Loucy (cell line): Measurements from ENCODE around the gene BACH2.

Experiments
- H2AFZ ChIP-seq: fragments of 200-600 bp; sonication (generic); 2 replicates; pipeline ENCODE4 v1.6.0; 2016; ENCODE audit warnings: antibody characterized with exemption, mild to moderate bottlenecking, low read length, moderate library complexity
- H3F3A ChIP-seq: fragments of 200-600 bp; 2 replicates; pipeline ENCODE4 v1.6.0; 2016; ENCODE audit warnings: antibody characterized with exemption, low read depth, mild to moderate bottlenecking
- H3K27me3 ChIP-seq: fragments of 200-600 bp; sonication (generic); 2 replicates; pipeline ENCODE4 v1.6.1; 2014; ENCODE audit warnings: low read length, mild to moderate bottlenecking; ENCODE audit not compliant: insufficient read depth, poor library complexity, severe bottlenecking
- H3K36me3 ChIP-seq: fragments of 200-600 bp; sonication (generic); 2 replicates; pipeline ENCODE4 v1.6.1; 2016; ENCODE audit warnings: low read length; ENCODE audit not compliant: insufficient read depth
- H3K4me1 ChIP-seq: fragments of 200-600 bp; sonication (generic); 2 replicates; pipeline ENCODE4 v1.5.1; 2014; ENCODE audit warnings: low read length, mild to moderate bottlenecking; ENCODE audit not compliant: insufficient read depth, poor library complexity, severe bottlenecking
- H3K4me2 ChIP-seq: fragments of 200-600 bp; sonication (generic); 2 replicates; pipeline ENCODE4 v1.6.0; 2014; ENCODE audit warnings: antibody characterized with exemption, low read length, low read depth, mild to moderate bottlenecking; ENCODE audit not compliant: poor library complexity, severe bottlenecking
- H3K4me3 ChIP-seq: fragments of 200-600 bp; sonication (generic); 2 replicates; pipeline ENCODE4 v1.5.1; 2014; ENCODE audit warnings: low read length, mild to moderate bottlenecking, mixed read lengths; ENCODE audit not compliant: poor library complexity, severe bottlenecking
- H3K79me2 ChIP-seq: fragments of 200-600 bp; sonication (generic); 2 replicates; pipeline ENCODE4 v1.6.1; 2014; ENCODE audit warnings: low read length; ENCODE audit not compliant: insufficient read depth
- H3K9ac ChIP-seq: fragments of 200-600 bp; sonication (generic); 2 replicates; pipeline ENCODE4 v1.6.0; 2014; ENCODE audit warnings: mild to moderate bottlenecking, low read depth, low read length, moderate library complexity; ENCODE audit not compliant: poor library complexity, severe bottlenecking
- H3K9me2 ChIP-seq: fragments of 200-600 bp; sonication (generic); replicated peaks from 2 replicates; pipeline ENCODE4 v1.6.1; 2016; ENCODE audit warnings: low read depth, low read length, mixed read lengths
- H3K9me3 ChIP-seq: fragments of 200-600 bp; sonication (generic); 2 replicates; pipeline ENCODE4 v1.6.1; 2014; ENCODE audit warnings: mild to moderate bottlenecking, antibody characterized with exemption, low read length, low read depth; ENCODE audit not compliant: insufficient read depth
- H4K20me1 ChIP-seq: fragments of 200-600 bp; sonication (generic); 2 replicates; pipeline ENCODE4 v1.6.0; 2014; ENCODE audit warnings: antibody characterized with exemption, low read length, mild to moderate bottlenecking; ENCODE audit not compliant: insufficient read depth, poor library complexity, severe bottlenecking
- EZH2phosphoT487 ChIP-seq: fragments of 200-600 bp; IDR thresholded peaks from 2 replicates; pipeline ENCODE4 v1.6.1; 2018; ENCODE audit warnings: antibody characterized with exemption, mild to moderate bottlenecking, moderate library complexity, borderline replicate concordance
- TF ChIP-seq, protein P1 (sequence below): fragments of 200-600 bp; sonication (generic); conservative IDR thresholded peaks from 2 replicates; pipeline ENCODE4 v1.5.1; 2014; ENCODE audit warnings: mild to moderate bottlenecking, antibody characterized with exemption, low read length

The BACH2 gene

GRCh38 chr6:90008189-90008907 lies 288.3 kb downstream of the BACH2 start:
- Histone ChIP-seq H3K36me3 (peaks cover 40% of the 10 kb centered on the region; the same call in 1 of the 2 replicates), H3K9ac (no peak overlapping the region), H3K79me2 (no peaks in the 10 kb centered on the region), H4K20me1 (no peaks in the 10 kb centered on the region), H3F3A (no peaks in the 10 kb centered on the region), H2AFZ (no peak overlapping the region), H3K9me2 (no peaks in the 10 kb centered on the region), H3K27me3 (no peaks in the 10 kb centered on the region), H3K9me3 (no peaks in the 10 kb centered on the region), H3K4me2 (peak overlapping the region; percentile 22), H3K4me1 (peaks cover 9% of the 10 kb centered on the region), H3K4me3 (no peak overlapping the region)
- TF ChIP-seq, protein P1, sequence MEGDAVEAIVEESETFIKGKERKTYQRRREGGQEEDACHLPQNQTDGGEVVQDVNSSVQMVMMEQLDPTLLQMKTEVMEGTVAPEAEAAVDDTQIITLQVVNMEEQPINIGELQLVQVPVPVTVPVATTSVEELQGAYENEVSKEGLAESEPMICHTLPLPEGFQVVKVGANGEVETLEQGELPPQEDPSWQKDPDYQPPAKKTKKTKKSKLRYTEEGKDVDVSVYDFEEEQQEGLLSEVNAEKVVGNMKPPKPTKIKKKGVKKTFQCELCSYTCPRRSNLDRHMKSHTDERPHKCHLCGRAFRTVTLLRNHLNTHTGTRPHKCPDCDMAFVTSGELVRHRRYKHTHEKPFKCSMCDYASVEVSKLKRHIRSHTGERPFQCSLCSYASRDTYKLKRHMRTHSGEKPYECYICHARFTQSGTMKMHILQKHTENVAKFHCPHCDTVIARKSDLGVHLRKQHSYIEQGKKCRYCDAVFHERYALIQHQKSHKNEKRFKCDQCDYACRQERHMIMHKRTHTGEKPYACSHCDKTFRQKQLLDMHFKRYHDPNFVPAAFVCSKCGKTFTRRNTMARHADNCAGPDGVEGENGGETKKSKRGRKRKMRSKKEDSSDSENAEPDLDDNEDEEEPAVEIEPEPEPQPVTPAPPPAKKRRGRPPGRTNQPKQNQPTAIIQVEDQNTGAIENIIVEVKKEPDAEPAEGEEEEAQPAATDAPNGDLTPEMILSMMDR, result no peak
- TF ChIP-seq EZH2phosphoT487, result no peak

GRCh38 chr6:90005048-90005827 lies 291.4 kb downstream of the BACH2 start:
- TF ChIP-seq, protein P1, result no peak
- no peak for TF ChIP-seq EZH2phosphoT487
- H3K4me2 ChIP-seq, result no peak overlapping the region
- no peaks in the 10 kb centered on the region for H3F3A ChIP-seq
- H4K20me1 ChIP-seq, result no peaks in the 10 kb centered on the region
- H3K9me3 ChIP-seq, result no peaks in the 10 kb centered on the region
- no peak overlapping the region for H3K4me3 ChIP-seq
- H3K9me2 ChIP-seq, result no peaks in the 10 kb centered on the region
- peaks cover 47% of the 10 kb centered on the region; the same call in 1 of the 2 replicates for H3K36me3 ChIP-seq
- H3K79me2 ChIP-seq, result no peaks in the 10 kb centered on the region
- H3K27me3 ChIP-seq, result no peaks in the 10 kb centered on the region
- H3K4me1 ChIP-seq, result peaks cover 9% of the 10 kb centered on the region
- no peak overlapping the region for H3K9ac ChIP-seq
- no peak overlapping the region for H2AFZ ChIP-seq

GRCh38 chr6:90004511-90004910 lies 292.1 kb downstream of the BACH2 start:
- peaks cover 47% of the 10 kb centered on the region; the same call in 1 of the 2 replicates for H3K36me3 ChIP-seq
- H3K9ac ChIP-seq, result no peak overlapping the region
- no peaks in the 10 kb centered on the region for H4K20me1 ChIP-seq
- H2AFZ ChIP-seq, result no peak overlapping the region
- no peak overlapping the region for H3K4me3 ChIP-seq
- no peak overlapping the region for H3K4me2 ChIP-seq
- no peak for TF ChIP-seq EZH2phosphoT487
- TF ChIP-seq, protein P1, result no peak
- H3K4me1 ChIP-seq, result peaks cover 9% of the 10 kb centered on the region
- no peaks in the 10 kb centered on the region for H3K9me2 ChIP-seq
- no peaks in the 10 kb centered on the region for H3K9me3 ChIP-seq
- no peaks in the 10 kb centered on the region for H3K79me2 ChIP-seq
- no peaks in the 10 kb centered on the region for H3K27me3 ChIP-seq
- H3F3A ChIP-seq, result no peaks in the 10 kb centered on the region
